Loucy (cell line): ENCODE results near the gene OBP2B.

ENCODE experiments used
- EZH2phosphoT487 ChIP-seq: fragments of 200-600 bp; IDR thresholded peaks from 2 replicates; pipeline ENCODE4 v1.6.1; 2018; ENCODE audit warnings: antibody characterized with exemption, mild to moderate bottlenecking, moderate library complexity, borderline replicate concordance
- TF ChIP-seq, protein P1 (sequence below): fragments of 200-600 bp; sonication (generic); conservative IDR thresholded peaks from 2 replicates; pipeline ENCODE4 v1.5.1; 2014; ENCODE audit warnings: mild to moderate bottlenecking, antibody characterized with exemption, low read length

DNA sequence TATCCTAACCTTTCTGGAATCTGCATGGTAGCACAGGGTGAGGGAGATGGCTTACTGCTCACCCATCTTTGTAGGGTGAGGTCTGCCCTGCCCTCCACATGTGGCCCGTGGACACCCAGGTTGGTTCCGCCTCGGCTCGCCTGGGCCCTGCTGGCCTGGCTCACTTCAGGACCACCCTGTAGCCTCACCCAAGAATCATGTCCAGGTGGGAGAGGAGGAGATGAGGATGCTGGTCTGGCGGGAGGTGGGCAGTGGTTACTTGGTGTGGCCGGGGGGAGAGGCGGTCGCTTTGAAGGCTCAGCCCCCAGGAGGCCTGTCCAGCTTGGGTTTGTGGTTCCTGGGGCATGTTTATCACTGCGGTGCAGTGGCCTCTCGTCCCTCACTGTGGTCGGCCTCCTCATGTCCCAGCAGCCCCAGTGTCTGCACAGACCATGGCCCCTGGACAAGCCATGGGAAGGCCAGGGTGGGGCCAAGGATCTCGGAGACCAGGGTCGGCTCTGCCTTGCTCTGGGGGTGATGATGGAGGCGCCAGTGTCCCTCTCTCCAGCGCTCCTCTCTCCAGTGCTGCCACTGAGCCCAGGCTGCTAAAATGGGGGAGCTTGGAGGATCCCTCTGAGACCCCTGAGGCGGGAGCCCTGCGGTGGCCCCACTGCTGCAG, 4.6 kb downstream of the OBP2B start:
- TF ChIP-seq, protein P1, sequence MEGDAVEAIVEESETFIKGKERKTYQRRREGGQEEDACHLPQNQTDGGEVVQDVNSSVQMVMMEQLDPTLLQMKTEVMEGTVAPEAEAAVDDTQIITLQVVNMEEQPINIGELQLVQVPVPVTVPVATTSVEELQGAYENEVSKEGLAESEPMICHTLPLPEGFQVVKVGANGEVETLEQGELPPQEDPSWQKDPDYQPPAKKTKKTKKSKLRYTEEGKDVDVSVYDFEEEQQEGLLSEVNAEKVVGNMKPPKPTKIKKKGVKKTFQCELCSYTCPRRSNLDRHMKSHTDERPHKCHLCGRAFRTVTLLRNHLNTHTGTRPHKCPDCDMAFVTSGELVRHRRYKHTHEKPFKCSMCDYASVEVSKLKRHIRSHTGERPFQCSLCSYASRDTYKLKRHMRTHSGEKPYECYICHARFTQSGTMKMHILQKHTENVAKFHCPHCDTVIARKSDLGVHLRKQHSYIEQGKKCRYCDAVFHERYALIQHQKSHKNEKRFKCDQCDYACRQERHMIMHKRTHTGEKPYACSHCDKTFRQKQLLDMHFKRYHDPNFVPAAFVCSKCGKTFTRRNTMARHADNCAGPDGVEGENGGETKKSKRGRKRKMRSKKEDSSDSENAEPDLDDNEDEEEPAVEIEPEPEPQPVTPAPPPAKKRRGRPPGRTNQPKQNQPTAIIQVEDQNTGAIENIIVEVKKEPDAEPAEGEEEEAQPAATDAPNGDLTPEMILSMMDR = no peak
- no peak for TF ChIP-seq EZH2phosphoT487
